Measurements from ENCODE around the gene AGMO.

The AGMO gene

DNA sequence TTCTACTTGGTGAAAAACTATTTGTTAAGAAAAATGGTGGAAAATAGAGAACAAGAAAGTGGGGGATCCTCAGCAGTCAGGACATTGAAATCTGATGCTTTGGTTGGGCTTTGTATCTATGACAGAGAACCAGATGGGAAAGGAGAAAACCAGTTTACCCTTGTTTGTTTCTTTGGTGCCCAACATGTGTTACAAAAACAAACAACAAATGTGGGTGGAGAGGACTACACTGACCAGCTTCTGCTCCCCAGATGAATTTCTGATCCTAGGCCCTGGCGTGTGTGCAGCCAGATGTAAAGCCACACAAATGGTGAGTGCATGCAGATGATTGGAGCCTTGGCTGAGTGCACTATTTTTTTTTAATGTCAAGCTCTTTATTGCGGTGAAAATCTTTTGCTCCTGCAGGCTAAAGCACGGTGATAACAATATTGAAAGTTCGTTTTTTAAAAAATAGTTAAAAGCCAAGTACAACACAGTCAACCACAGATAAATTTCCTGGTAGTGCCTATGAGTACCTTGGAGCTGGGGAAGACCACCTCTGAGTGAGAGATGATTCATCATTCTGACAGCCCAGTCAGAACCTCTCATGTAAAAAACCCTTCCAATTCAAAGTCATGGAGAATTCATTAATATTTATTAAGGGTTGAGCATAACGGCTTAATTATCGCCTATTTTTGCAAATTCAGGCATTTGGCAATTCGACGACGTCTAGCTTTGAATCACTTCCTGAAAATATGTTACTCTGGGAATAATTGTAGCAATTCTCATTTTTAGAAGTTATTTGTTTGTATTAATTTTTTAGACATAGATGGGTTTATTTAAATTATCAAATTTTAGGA lies 163.7 kb downstream of the AGMO start:
- no peak for DNase-seq (ENCODE audit: low read depth)
- no peak overlapping the region for H3K4me3 ChIP-seq (ENCODE audit: low read depth, low read length)
- TF ChIP-seq POLR2A (IDR thresholded peaks at IDR 0.05; ENCODE audit: extremely low read depth, insufficient read length) (no peak), MYC (IDR thresholded peaks at IDR 0.05; ENCODE audit: low read depth, low read length) (no peak)
- TF ChIP-seq, protein P1, sequence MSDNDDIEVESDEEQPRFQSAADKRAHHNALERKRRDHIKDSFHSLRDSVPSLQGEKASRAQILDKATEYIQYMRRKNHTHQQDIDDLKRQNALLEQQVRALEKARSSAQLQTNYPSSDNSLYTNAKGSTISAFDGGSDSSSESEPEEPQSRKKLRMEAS (IDR thresholded peaks at IDR 0.05; ENCODE audit: low read depth, low read length), result no peak
- TF ChIP-seq, protein P2, sequence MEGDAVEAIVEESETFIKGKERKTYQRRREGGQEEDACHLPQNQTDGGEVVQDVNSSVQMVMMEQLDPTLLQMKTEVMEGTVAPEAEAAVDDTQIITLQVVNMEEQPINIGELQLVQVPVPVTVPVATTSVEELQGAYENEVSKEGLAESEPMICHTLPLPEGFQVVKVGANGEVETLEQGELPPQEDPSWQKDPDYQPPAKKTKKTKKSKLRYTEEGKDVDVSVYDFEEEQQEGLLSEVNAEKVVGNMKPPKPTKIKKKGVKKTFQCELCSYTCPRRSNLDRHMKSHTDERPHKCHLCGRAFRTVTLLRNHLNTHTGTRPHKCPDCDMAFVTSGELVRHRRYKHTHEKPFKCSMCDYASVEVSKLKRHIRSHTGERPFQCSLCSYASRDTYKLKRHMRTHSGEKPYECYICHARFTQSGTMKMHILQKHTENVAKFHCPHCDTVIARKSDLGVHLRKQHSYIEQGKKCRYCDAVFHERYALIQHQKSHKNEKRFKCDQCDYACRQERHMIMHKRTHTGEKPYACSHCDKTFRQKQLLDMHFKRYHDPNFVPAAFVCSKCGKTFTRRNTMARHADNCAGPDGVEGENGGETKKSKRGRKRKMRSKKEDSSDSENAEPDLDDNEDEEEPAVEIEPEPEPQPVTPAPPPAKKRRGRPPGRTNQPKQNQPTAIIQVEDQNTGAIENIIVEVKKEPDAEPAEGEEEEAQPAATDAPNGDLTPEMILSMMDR (IDR thresholded peaks at IDR 0.05; ENCODE audit: low read depth, low read length), result no peak

DNA sequence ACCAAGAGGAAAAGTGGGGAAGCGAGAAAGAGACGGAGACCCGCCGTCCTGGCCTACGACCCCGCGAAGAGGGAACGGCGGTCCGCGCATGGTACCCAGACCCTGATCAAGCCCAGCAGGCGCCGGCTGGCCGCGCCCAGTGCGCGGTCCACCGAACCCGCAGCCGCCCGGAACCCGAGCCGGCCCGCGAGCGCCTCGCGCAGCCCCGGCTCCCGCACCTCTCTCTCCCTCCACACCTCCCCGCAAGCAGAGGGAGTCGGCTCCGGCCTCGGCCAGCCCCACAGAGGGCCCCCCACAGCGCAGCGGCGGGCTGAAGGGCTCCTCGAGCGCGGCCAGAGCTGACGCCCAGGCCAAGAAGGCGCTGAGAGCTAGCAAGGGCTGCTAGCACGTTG lies 164.7 kb downstream of the AGMO start:
- no peak overlapping the region for H3K4me3 ChIP-seq (ENCODE audit: low read depth, low read length)
- TF ChIP-seq, protein P2 (IDR thresholded peaks at IDR 0.05; ENCODE audit: low read depth, low read length), result no peak
- TF ChIP-seq POLR2A (IDR thresholded peaks at IDR 0.05; ENCODE audit: extremely low read depth, insufficient read length), result no peak
- TF ChIP-seq MYC (IDR thresholded peaks at IDR 0.05; ENCODE audit: low read depth, low read length), result no peak
- TF ChIP-seq, protein P1 (IDR thresholded peaks at IDR 0.05; ENCODE audit: low read depth, low read length), result no peak
- no peak for DNase-seq (ENCODE audit: low read depth)

DNA sequence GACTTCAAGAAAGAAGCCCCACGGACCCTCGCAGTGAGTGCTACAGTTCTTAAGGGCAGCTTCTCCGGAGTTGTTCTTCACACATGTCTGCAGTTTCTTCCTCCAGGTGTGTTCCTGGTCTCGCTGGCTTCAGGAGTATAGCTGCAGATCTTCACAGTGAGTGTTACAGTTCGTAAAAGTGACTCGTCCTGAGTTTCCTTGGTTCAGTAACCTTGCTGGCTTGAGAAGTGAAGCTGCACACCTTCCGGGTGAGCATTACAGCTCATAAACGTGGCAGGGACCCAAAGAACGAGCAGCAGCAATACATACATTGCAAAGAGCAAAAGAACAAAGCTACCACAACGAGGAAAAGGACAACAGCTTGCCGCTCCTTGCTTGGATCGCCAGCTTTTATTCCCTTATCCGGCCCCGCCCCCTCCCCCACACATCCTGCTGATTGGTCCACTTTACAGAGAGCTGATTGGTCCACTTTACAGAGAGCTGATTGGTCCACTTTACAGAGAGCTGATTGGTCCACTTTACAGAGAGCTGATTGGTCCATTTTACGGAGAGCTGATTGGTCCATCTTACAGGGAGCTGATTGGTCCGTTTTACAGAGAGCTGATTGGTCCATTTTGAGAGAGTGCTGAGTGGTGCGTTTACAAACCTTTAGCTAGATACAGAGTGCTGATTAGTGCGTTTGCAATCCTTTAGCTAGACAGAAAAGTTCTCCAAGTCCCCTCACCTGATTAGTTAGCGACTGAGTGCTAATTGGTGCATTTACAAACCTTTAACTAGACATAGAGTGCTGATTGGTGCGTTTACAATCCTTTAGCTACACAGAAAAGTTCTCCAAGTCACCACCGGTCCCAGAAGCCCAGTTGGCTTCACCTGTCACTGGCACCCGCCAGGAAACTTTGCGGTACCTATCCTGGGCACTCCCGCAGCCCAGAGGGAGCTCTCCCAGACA lies 165.3 kb downstream of the AGMO start:
- H3K4me3 ChIP-seq (ENCODE audit: low read depth, low read length), result no peak overlapping the region
- TF ChIP-seq, protein P2 (IDR thresholded peaks at IDR 0.05; ENCODE audit: low read depth, low read length), result no peak
- TF ChIP-seq MYC (IDR thresholded peaks at IDR 0.05; ENCODE audit: low read depth, low read length), result no peak
- no peak for TF ChIP-seq POLR2A (IDR thresholded peaks at IDR 0.05; ENCODE audit: extremely low read depth, insufficient read length)
- TF ChIP-seq, protein P1 (IDR thresholded peaks at IDR 0.05; ENCODE audit: low read depth, low read length), result no peak
- DNase-seq (ENCODE audit: low read depth), result no peak

DNA sequence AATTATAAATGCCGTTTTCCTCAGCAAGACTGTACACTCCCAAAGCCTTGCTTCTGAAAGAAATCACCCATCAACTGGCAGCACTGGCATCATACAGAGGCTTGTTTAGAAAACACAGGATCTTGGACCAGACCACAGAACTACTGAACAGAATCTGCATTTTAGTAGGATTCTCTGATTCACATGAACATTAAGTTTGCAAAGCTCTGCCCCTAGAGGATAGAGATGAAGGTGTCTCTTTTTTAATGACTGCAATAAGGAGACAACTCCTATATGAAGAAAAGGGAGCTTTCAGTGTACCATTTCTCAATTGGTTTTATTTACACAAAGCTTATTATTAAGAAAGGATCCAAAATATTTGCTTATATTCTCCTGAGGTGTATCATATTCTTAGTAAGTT lies 172.7 kb downstream of the AGMO start:
- TF ChIP-seq MYC (IDR thresholded peaks at IDR 0.05; ENCODE audit: low read depth, low read length), result no peak
- no peak for TF ChIP-seq POLR2A (IDR thresholded peaks at IDR 0.05; ENCODE audit: extremely low read depth, insufficient read length)
- TF ChIP-seq, protein P2 (IDR thresholded peaks at IDR 0.05; ENCODE audit: low read depth, low read length), result no peak
- TF ChIP-seq, protein P1 (IDR thresholded peaks at IDR 0.05; ENCODE audit: low read depth, low read length), result no peak
- DNase-seq (ENCODE audit: low read depth), result no peak
- H3K4me3 ChIP-seq (ENCODE audit: low read depth, low read length), result no peak overlapping the region

DNA sequence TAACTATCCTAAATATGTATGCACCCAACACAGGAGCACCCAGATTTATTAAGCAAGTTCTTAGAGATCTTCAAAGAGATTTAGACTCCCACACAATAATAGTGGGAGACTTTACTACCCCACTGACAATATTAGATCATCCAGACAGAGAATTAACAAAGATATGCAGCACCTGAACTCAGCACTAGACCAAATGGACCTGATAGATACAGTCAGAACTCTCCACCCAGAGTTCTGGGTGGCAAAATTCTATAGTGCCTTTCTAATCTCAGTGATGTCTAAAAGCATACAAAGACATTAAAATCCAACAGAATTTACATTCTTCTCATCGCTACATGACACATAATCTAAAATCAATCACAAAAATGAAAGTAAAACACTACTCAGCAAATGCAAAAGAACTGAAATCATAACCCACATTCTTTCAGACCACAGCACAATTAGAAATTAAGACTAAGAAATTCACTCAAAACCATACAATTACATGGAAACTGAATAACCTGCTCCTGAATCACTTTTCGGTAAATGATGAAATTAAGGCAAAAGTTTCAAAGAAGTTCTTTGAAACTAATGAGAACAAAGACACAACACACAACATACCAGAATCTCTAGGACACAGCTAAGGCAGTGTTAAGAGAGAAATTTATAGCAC lies 183.2 kb downstream of the AGMO start:
- DNase-seq (ENCODE audit: low read depth), result no peak
- H3K4me3 ChIP-seq (ENCODE audit: low read depth, low read length), result no peak overlapping the region
- TF ChIP-seq, protein P2 (IDR thresholded peaks at IDR 0.05; ENCODE audit: low read depth, low read length), result no peak
- TF ChIP-seq POLR2A (IDR thresholded peaks at IDR 0.05; ENCODE audit: extremely low read depth, insufficient read length) (no peak), MYC (IDR thresholded peaks at IDR 0.05; ENCODE audit: low read depth, low read length) (no peak)
- TF ChIP-seq, protein P1 (IDR thresholded peaks at IDR 0.05; ENCODE audit: low read depth, low read length), result no peak
